IMR-90 (cell line): ENCODE measurements around the gene AP3S1. TPM values are rescaled to one million over a fixed set of nuclear protein-coding genes. Genes with fewer than 3 reads are reported as not detected.

Experiments
- ATAC-seq: fragments of 200-7000 bp; cut with Tn5 transposase; 2 replicates; pipeline ENCODE4 v1.9.1; 2020; ENCODE audit warnings: low read depth, mild to moderate bottlenecking, moderate library complexity
- BruUV-seq: library from RNA; stranded (reverse); fragments of 400-500 nt; replicated peaks from 2 replicates; lab custom pipeline; 2021; lab: Mats Ljungman, UMichigan
- CTCF ChIA-PET: fragments of 300-600 bp; formaldehyde crosslinking; extraction: SDS; loops from one replicate; lab custom pipeline; 2021; ENCODE audit warnings: antibody characterized with exemption; lab: Yijun Ruan, JAX
- POLR2A ChIA-PET: fragments of 300-600 bp; sonication (Branson Sonifier 250); formaldehyde crosslinking; loops from one replicate; lab custom pipeline; 2022; ENCODE audit warnings: antibody characterized with exemption; ENCODE audit not compliant: unreplicated experiment; lab: Charles Lee
- DNase-seq: peaks from one replicate; pipeline ENCODE4 v3.0.0; 2013
- H2AFZ ChIP-seq: replicated peaks from 2 replicates; pipeline ENCODE3; 2013; ENCODE audit warnings: low read length, mild to moderate bottlenecking; ENCODE audit not compliant: poor library complexity
- H2AK5ac ChIP-seq: 2 replicates; pipeline ENCODE4 v1.6.1; 2013; ENCODE audit warnings: low read depth, low read length, inconsistent platforms
- H2AK9ac ChIP-seq: replicated peaks from 2 replicates; pipeline ENCODE3; 2013; ENCODE audit warnings: mild to moderate bottlenecking, low read depth, low read length, moderate library complexity; ENCODE audit not compliant: poor library complexity
- H2BK120ac ChIP-seq: 2 replicates; pipeline ENCODE4 v1.6.1; 2013; ENCODE audit warnings: low read depth, low read length, inconsistent platforms
- H2BK15ac ChIP-seq: 3 replicates; pipeline ENCODE4 v1.6.1; 2013; ENCODE audit warnings: low read depth, low read length, inconsistent platforms
- H2BK20ac ChIP-seq: 2 replicates; pipeline ENCODE4 v1.6.1; 2013; ENCODE audit warnings: low read depth, mild to moderate bottlenecking, inconsistent platforms, low read length, moderate library complexity
- H2BK5ac ChIP-seq: 2 replicates; pipeline ENCODE4 v1.6.1; 2013; ENCODE audit warnings: mild to moderate bottlenecking, low read depth, low read length, inconsistent platforms; ENCODE audit not compliant: poor library complexity, severe bottlenecking
- H3K14ac ChIP-seq: replicated peaks from 2 replicates; pipeline ENCODE4 v1.6.1; 2013; ENCODE audit warnings: low read depth, low read length, inconsistent platforms
- H3K18ac ChIP-seq: 2 replicates; pipeline ENCODE4 v1.6.1; 2013; ENCODE audit warnings: low read depth, low read length, control low read depth
- H3K23ac ChIP-seq: 2 replicates; pipeline ENCODE4 v1.6.1; 2013; ENCODE audit warnings: low read depth, low read length, inconsistent platforms
- H3K27ac ChIP-seq: 2 replicates; pipeline ENCODE4 v1.5.1; 2013; ENCODE audit warnings: mild to moderate bottlenecking, control low read depth, low read length; ENCODE audit not compliant: insufficient read depth
- H3K27me3 ChIP-seq: 2 replicates; pipeline ENCODE4 v1.6.1; 2013; ENCODE audit warnings: low read length; ENCODE audit not compliant: control insufficient read depth, insufficient read depth
- H3K36me3 ChIP-seq: 2 replicates; pipeline ENCODE4 v1.6.1; 2013; ENCODE audit warnings: low read length, mixed read lengths; ENCODE audit not compliant: control insufficient read depth, insufficient read depth
- H3K4ac ChIP-seq: 2 replicates; pipeline ENCODE4 v1.6.1; 2013; ENCODE audit warnings: low read depth, low read length, inconsistent platforms
- H3K4me1 ChIP-seq: 2 replicates; pipeline ENCODE4 v1.6.1; 2013; ENCODE audit warnings: low read length, mixed read lengths; ENCODE audit not compliant: control insufficient read depth, insufficient read depth
- H3K4me2 ChIP-seq: 2 replicates; pipeline ENCODE4 v1.6.1; 2013; ENCODE audit warnings: low read depth, mild to moderate bottlenecking, control low read depth, low read length, moderate library complexity
- H3K4me3 ChIP-seq: 2 replicates; pipeline ENCODE4 v1.5.1; 2013; ENCODE audit warnings: low read depth, mild to moderate bottlenecking, control low read depth, low read length, moderate library complexity; ENCODE audit not compliant: insufficient read depth
- H3K56ac ChIP-seq: 2 replicates; pipeline ENCODE4 v1.6.1; 2013; ENCODE audit warnings: low read length, inconsistent platforms; ENCODE audit not compliant: insufficient read depth; ENCODE audit errors: extremely low read depth
- H3K79me1 ChIP-seq, 2 experiments: 2 replicates each; pipeline ENCODE4 v1.6.1; 2013; ENCODE audit warnings: low read length in 2 of 2, inconsistent platforms in 1 of 2, low read depth in 1 of 2
- H3K9ac ChIP-seq: 2 replicates; pipeline ENCODE4 v1.6.1; 2013; ENCODE audit warnings: low read depth, low read length, control low read depth
- H3K9me1 ChIP-seq: 2 replicates; pipeline ENCODE4 v1.6.1; 2013; ENCODE audit warnings: low read length, inconsistent platforms; ENCODE audit not compliant: insufficient read depth
- H3K9me3 ChIP-seq: 2 replicates; pipeline ENCODE4 v1.6.1; 2013; ENCODE audit warnings: low read length; ENCODE audit not compliant: control insufficient read depth, insufficient read depth
- H4K20me1 ChIP-seq: 2 replicates; pipeline ENCODE4 v1.6.1; 2013; ENCODE audit warnings: low read length, inconsistent platforms; ENCODE audit not compliant: insufficient read depth
- H4K5ac ChIP-seq: 2 replicates; pipeline ENCODE4 v1.6.1; 2013; ENCODE audit warnings: mild to moderate bottlenecking, low read depth, low read length, control low read depth
- H4K8ac ChIP-seq, 2 experiments: 2 replicates each; pipeline ENCODE4 v1.6.1; 2013; ENCODE audit warnings: low read depth in 2 of 2, low read length in 2 of 2, control low read depth in 1 of 2, inconsistent platforms in 1 of 2
- H4K91ac ChIP-seq: 2 replicates; pipeline ENCODE4 v1.6.1; 2013; ENCODE audit warnings: low read depth, low read length, inconsistent platforms; ENCODE audit not compliant: insufficient read depth
- BHLHE40 ChIP-seq: fragments of 150-350 bp; IDR thresholded peaks from 2 replicates; pipeline ENCODE4 v1.6.1; 2016; ENCODE audit warnings: mild to moderate bottlenecking, low read depth, low read length
- CEBPB ChIP-seq: IDR thresholded peaks from 2 replicates; pipeline ENCODE4 v1.6.1; 2012; ENCODE audit warnings: low read depth, low read length, improper control_type of control experiment
- CHD1 ChIP-seq: IDR thresholded peaks from 2 replicates; pipeline ENCODE4 v1.6.1; 2012; ENCODE audit warnings: low read depth, low read length, improper control_type of control experiment
- FOS ChIP-seq: fragments of 150-350 bp; IDR thresholded peaks from 2 replicates; pipeline ENCODE4 v1.6.1; 2016; ENCODE audit warnings: low read depth, low read length
- MAFK ChIP-seq: IDR thresholded peaks from 2 replicates; pipeline ENCODE4 v1.6.1; 2012; ENCODE audit warnings: low read depth, low read length, improper control_type of control experiment
- MAZ ChIP-seq: IDR thresholded peaks from 2 replicates; pipeline ENCODE4 v1.6.1; 2012; ENCODE audit warnings: low read depth, mild to moderate bottlenecking, low read length, improper control_type of control experiment, moderate library complexity, borderline replicate concordance
- MXI1 ChIP-seq: IDR thresholded peaks from 2 replicates; pipeline ENCODE4 v1.6.1; 2012; ENCODE audit warnings: low read depth, mild to moderate bottlenecking, low read length, moderate library complexity, borderline replicate concordance
- NFE2L2 ChIP-seq: fragments of 150-350 bp; IDR thresholded peaks from 2 replicates; pipeline ENCODE4 v1.6.1; 2016; ENCODE audit warnings: low read depth, mild to moderate bottlenecking, low read length
- POLR2A ChIP-seq: IDR thresholded peaks from 2 replicates; pipeline ENCODE4 v1.6.1; 2012; ENCODE audit warnings: mild to moderate bottlenecking, low read depth, low read length
- RAD21 ChIP-seq: IDR thresholded peaks from 2 replicates; pipeline ENCODE4 v1.6.1; 2012; ENCODE audit warnings: low read length, improper control_type of control experiment
- RCOR1 ChIP-seq: IDR thresholded peaks from 2 replicates; pipeline ENCODE4 v1.6.1; 2012; ENCODE audit warnings: mild to moderate bottlenecking, low read length, improper control_type of control experiment; ENCODE audit not compliant: insufficient replicate concordance
- RFX5 ChIP-seq: IDR thresholded peaks from 2 replicates; pipeline ENCODE4 v1.8.0; 2012; ENCODE audit warnings: low read depth, mild to moderate bottlenecking, low read length, moderate library complexity
- SMC3 ChIP-seq: fragments of 150-350 bp; IDR thresholded peaks from 2 replicates; pipeline ENCODE4 v1.6.1; 2016; ENCODE audit warnings: low read depth, mild to moderate bottlenecking, antibody characterized with exemption, low read length, moderate library complexity
- WGBS, 2 experiments: methylation state at CpG; one replicate each; pipeline versions ENCODE4 v1.1.5 to v1.1.7; 2013; ENCODE audit warnings: missing lambda C conversion rate in 2 of 2; ENCODE audit not compliant: insufficient read length in 1 of 2; ENCODE audit errors: extremely low coverage in 2 of 2; 5-methylcytosine and 5-hydroxymethylcytosine counted together
- dilution Hi-C: fragments of 300-500 bp; cut with HindIII; formaldehyde crosslinking; loops from one replicate; pipeline ENCODE4 v1.14.3; 2018; ENCODE audit warnings: low sequenced_read_pairs; ENCODE audit not compliant: unreplicated experiment
- in situ Hi-C: fragments of 300-500 bp; cut with MboI; formaldehyde crosslinking; loops from 3 replicates; pipeline ENCODE4 v1.14.3; 2019; ENCODE audit warnings: low sequenced_read_pairs, inconsistent platforms, mixed read lengths
- intact Hi-C: fragments of 100-400 bp; cut with micrococcal nuclease; formaldehyde crosslinking; loops from 2 replicates; pipeline ENCODE4 v1.10.0; 2022
- polyA plus RNA-seq, 3 experiments: library from polyadenylated mRNA; depleted of rRNA; stranded (reverse); fragments of >200 nt; gene quantifications; 2 replicates each; pipeline ENCODE4 v1.2.3, GENCODE V29; 2012; ENCODE audit warnings: low replicate concordance in 1 of 3
- total RNA-seq: library from RNA; depleted of rRNA; stranded (reverse); fragments of >200 nt; gene quantifications from 2 replicates; pipeline ENCODE4 v1.2.3, GENCODE V29; 2012
- TF ChIP-seq, protein P1 (sequence below): fragments of 150-350 bp; IDR thresholded peaks from 2 replicates; pipeline ENCODE4 v1.6.1; 2016; ENCODE audit warnings: low read depth, mild to moderate bottlenecking, low read length, moderate library complexity, borderline replicate concordance
- TF ChIP-seq, protein P2 (sequence below): conservative IDR thresholded peaks from 2 replicates; pipeline ENCODE4 v1.5.1; 2012; ENCODE audit warnings: mild to moderate bottlenecking, low read depth, low read length, improper control_type of control experiment
- TF ChIP-seq, protein P3 (sequence below): fragments of 150-350 bp; IDR thresholded peaks from 2 replicates; pipeline ENCODE4 v1.6.1; 2017; ENCODE audit warnings: mild to moderate bottlenecking, antibody characterized with exemption, low read length, low read depth

Gene AP3S1
- total and polyA plus RNA-seq, 2 of the 4 experiments (the other 2 are of a cell fraction): 21.9 to 73.1 TPM

DNA sequence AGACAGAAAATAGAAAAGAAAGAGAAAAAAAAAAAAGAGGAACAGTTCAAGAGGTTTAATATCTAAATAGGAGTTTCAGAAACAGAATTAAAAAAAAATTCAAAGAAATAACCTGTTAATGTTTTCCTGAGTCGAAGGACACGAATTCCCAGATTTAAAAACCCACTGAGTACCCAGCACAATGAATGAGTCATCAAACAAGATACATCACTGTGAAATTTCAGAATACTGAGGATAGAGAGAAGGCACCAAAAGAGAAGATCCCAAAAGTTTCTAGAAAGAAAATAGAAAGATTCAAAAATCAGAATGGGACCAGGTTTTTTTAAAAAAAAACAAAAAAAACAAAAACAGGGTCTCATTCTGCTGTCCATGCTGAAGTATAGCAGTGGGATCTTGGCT lies 34.1 kb upstream of the AP3S1 start:
- BruUV-seq: no TSS peak
- ChIA-PET POLR2A (no interaction called here), CTCF (no interaction called here)
- Histone ChIP-seq H3K27me3 (no peaks in the 10 kb centered on the region), H2AK9ac (no peak overlapping the region), H3K4me2 (no peak overlapping the region), H3K14ac (no peak overlapping the region), H3K9me1 (no peaks in the 10 kb centered on the region), H3K4ac (no peak overlapping the region), H4K91ac (no peak overlapping the region), H3K27ac (no peak overlapping the region), H3K18ac (no peak overlapping the region), H3K56ac (no peak overlapping the region), H2AK5ac (no peak overlapping the region), H4K5ac (no peak overlapping the region), H3K4me3 (no peak overlapping the region), H2BK5ac (no peak overlapping the region), H3K9ac (no peak overlapping the region), H4K20me1 (no peaks in the 10 kb centered on the region), H3K9me3 (no peaks in the 10 kb centered on the region), H3K79me1 (no peaks in the 10 kb centered on the region), H2BK15ac (no peak overlapping the region), H2AFZ (no peak overlapping the region), H2BK20ac (no peak overlapping the region), H3K23ac (no peak overlapping the region), H2BK120ac (no peak overlapping the region), H4K8ac (no peak overlapping the region), H3K4me1 (no peaks in the 10 kb centered on the region), H3K36me3 (no peaks in the 10 kb centered on the region)
- intact Hi-C loops (no loop called here), dilution Hi-C loops (no loop called here), in situ Hi-C loops (no loop called here)
- DNase-seq: no peak
- no CpG with 5 or more reads among the region's 2 CpGs for WGBS, 2 experiments
- ATAC-seq: no peak
- TF ChIP-seq BHLHE40: no peak
- TF ChIP-seq, protein P1, sequence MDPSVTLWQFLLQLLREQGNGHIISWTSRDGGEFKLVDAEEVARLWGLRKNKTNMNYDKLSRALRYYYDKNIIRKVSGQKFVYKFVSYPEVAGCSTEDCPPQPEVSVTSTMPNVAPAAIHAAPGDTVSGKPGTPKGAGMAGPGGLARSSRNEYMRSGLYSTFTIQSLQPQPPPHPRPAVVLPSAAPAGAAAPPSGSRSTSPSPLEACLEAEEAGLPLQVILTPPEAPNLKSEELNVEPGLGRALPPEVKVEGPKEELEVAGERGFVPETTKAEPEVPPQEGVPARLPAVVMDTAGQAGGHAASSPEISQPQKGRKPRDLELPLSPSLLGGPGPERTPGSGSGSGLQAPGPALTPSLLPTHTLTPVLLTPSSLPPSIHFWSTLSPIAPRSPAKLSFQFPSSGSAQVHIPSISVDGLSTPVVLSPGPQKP: no peak
- no peak for TF ChIP-seq FOS
- TF ChIP-seq CEBPB: no peak
- TF ChIP-seq RFX5: no peak
- TF ChIP-seq, protein P2, sequence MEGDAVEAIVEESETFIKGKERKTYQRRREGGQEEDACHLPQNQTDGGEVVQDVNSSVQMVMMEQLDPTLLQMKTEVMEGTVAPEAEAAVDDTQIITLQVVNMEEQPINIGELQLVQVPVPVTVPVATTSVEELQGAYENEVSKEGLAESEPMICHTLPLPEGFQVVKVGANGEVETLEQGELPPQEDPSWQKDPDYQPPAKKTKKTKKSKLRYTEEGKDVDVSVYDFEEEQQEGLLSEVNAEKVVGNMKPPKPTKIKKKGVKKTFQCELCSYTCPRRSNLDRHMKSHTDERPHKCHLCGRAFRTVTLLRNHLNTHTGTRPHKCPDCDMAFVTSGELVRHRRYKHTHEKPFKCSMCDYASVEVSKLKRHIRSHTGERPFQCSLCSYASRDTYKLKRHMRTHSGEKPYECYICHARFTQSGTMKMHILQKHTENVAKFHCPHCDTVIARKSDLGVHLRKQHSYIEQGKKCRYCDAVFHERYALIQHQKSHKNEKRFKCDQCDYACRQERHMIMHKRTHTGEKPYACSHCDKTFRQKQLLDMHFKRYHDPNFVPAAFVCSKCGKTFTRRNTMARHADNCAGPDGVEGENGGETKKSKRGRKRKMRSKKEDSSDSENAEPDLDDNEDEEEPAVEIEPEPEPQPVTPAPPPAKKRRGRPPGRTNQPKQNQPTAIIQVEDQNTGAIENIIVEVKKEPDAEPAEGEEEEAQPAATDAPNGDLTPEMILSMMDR: no peak
- no peak for TF ChIP-seq CHD1
- TF ChIP-seq, protein P3, sequence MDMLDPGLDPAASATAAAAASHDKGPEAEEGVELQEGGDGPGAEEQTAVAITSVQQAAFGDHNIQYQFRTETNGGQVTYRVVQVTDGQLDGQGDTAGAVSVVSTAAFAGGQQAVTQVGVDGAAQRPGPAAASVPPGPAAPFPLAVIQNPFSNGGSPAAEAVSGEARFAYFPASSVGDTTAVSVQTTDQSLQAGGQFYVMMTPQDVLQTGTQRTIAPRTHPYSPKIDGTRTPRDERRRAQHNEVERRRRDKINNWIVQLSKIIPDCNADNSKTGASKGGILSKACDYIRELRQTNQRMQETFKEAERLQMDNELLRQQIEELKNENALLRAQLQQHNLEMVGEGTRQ: no peak
- TF ChIP-seq RAD21: no peak
- TF ChIP-seq MAZ: no peak
- no peak for TF ChIP-seq RCOR1
- no peak for TF ChIP-seq POLR2A
- TF ChIP-seq NFE2L2: no peak
- no peak for TF ChIP-seq MAFK
- TF ChIP-seq MXI1: no peak
- no peak for TF ChIP-seq SMC3
